Measurements from ENCODE around the gene NCF2. TPM values are rescaled to one million over a fixed set of nuclear protein-coding genes. Genes with fewer than 3 reads are reported as not detected.

NCF2 gene
- total RNA-seq, 1 donor = not detected

GRCh38 chr1:183602510-183602909 lies 12.3 kb upstream of the NCF2 start:
- DNase-seq (ENCODE audit: low read depth) = no peak
- TF ChIP-seq, protein P1, sequence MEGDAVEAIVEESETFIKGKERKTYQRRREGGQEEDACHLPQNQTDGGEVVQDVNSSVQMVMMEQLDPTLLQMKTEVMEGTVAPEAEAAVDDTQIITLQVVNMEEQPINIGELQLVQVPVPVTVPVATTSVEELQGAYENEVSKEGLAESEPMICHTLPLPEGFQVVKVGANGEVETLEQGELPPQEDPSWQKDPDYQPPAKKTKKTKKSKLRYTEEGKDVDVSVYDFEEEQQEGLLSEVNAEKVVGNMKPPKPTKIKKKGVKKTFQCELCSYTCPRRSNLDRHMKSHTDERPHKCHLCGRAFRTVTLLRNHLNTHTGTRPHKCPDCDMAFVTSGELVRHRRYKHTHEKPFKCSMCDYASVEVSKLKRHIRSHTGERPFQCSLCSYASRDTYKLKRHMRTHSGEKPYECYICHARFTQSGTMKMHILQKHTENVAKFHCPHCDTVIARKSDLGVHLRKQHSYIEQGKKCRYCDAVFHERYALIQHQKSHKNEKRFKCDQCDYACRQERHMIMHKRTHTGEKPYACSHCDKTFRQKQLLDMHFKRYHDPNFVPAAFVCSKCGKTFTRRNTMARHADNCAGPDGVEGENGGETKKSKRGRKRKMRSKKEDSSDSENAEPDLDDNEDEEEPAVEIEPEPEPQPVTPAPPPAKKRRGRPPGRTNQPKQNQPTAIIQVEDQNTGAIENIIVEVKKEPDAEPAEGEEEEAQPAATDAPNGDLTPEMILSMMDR (IDR thresholded peaks at IDR 0.05; ENCODE audit: insufficient read depth, low read depth, low read length) = no peak

DNA sequence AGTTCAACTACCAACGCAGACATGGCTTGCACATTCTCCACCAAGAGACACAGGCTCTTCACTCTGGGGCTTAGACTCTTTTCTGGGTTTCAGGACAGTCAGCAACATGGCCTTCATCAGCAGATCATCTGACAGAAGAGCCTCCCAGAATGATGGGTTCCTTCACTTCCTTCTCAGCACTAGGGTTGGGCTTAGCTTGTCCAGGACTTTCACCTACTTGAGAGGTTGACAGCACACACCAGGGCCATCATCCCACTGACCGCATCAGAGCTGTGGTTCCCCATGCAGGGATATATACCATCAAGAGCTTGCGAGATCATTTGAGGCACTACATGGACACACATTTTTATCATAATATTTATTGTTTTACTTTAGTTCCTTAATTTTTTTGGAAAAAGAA lies 10.4 kb upstream of the NCF2 start:
- DNase-seq (ENCODE audit: low read depth) = no peak
- H3K4me3 ChIP-seq (ENCODE audit: low read depth, low read length) = no peak overlapping the region
- TF ChIP-seq, protein P1 (IDR thresholded peaks at IDR 0.05; ENCODE audit: insufficient read depth, low read depth, low read length) = no peak

More at GRCh38 chr1:183602510-183602909, 12.3 kb upstream of the NCF2 start:
- H3K4me3 ChIP-seq (ENCODE audit: low read depth, low read length) = no peak overlapping the region

DNA sequence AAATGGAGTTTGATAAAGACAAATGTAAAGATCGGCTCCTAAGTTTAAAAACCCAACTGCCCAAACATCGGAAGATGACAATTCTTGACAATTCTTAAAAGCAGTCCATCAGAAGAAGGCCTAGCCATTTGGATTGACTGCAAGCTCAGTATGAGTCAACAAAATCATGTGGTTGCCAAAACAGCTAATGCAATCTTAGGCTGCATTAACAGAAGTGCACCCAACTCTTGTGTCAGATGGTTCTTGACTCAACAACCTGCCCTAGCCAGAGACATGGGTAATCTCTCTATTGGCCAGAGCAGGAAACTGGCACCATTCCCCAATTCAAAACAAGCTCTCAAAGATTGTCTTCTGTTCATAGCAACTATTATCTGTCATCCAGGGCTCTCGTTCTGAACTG lies 9.9 kb upstream of the NCF2 start:
- TF ChIP-seq, protein P1 (IDR thresholded peaks at IDR 0.05; ENCODE audit: insufficient read depth, low read depth, low read length) = no peak
- DNase-seq (ENCODE audit: low read depth) = peak; percentile 57

DNA sequence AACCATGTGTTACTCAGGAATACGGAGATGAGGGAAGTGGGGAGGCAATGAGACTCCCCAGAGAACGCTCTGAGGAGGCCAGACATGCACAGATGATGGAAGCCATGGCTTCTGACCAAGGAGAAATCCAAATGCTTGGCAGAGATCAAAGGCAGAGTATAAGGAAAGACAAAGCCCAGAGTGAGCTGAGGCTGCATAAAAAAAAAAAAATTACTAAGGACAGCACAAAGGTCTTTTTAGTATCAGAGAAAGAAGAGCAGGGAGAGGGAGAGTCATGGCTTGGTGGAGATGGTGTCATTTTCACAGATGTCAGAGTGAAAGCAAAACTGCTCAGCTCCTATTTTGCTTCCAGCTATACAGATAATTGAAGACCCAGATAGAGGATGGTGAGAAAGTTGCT lies 8.1 kb upstream of the NCF2 start:
- no peak overlapping the region for H3K4me3 ChIP-seq (ENCODE audit: low read depth, low read length)
- DNase-seq (ENCODE audit: low read depth) = peak; percentile 16
- TF ChIP-seq, protein P1 (IDR thresholded peaks at IDR 0.05; ENCODE audit: insufficient read depth, low read depth, low read length) = no peak

More for the DNA sequence above, 9.9 kb upstream of the NCF2 start:
- H3K4me3 ChIP-seq (ENCODE audit: low read depth, low read length) = no peak overlapping the region

GRCh38 chr1:183597656-183598347 lies 7.5 kb upstream of the NCF2 start:
- TF ChIP-seq, protein P1 (IDR thresholded peaks at IDR 0.05; ENCODE audit: insufficient read depth, low read depth, low read length) = no peak
- H3K4me3 ChIP-seq (ENCODE audit: low read depth, low read length) = no peak overlapping the region
- no peak for DNase-seq (ENCODE audit: low read depth)

DNA sequence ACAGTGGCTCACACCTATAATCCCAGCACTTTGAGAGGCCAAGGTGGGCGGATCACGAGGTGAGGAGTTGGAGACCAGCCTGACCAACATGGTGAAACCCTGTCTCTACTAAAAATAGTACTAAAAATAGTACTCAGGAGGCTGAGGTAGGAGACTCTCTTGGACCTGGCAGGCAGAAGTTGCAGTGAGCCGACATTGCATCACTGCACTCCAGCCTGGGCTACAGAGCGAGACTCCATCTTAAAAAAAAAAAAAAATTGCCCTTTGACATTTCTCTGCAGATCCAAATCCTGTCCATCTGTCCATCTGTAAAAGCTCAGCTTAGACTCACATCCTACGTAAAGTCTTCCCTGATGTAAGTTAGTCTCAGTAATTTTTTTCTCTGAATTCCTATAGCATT lies 6.2 kb upstream of the NCF2 start:
- TF ChIP-seq, protein P1 (IDR thresholded peaks at IDR 0.05; ENCODE audit: insufficient read depth, low read depth, low read length) = no peak

DNA sequence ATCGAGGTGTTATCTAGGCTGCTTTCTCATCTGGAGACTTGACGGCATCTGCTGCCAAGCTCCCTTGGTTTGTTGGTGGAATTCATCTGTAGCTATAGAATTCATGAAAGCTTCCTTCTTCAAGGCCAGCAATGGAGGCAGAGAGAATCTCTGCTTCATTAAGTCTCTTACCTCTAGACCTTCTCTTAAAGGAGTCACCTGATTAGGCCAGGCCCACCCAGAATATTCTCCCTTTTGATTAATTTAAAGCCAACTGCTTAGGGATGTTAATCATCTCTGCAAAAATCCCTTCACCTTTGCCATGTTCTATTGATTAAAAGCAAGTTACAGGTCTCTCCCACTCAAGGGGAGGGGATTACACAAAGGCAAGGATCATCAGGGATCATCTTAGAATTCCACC lies 5.3 kb upstream of the NCF2 start:
- TF ChIP-seq, protein P1 (IDR thresholded peaks at IDR 0.05; ENCODE audit: insufficient read depth, low read depth, low read length) = no peak
- H3K4me3 ChIP-seq (ENCODE audit: low read depth, low read length) = no peak overlapping the region
- DNase-seq (ENCODE audit: low read depth) = no peak

More for the DNA sequence above, 6.2 kb upstream of the NCF2 start:
- DNase-seq (ENCODE audit: low read depth) = no peak
- no peak overlapping the region for H3K4me3 ChIP-seq (ENCODE audit: low read depth, low read length)

Measured in fibroblast of villous mesenchyme (primary cell).